Activated naive CD4-positive, alpha-beta T cell treated with Interleukin-2 at 50 U/mL for 16 hours (primary cell): Measurements from ENCODE around the gene ATL1.
A peak's percentile ranks its signal among the peaks of the same experiment; 100 is the strongest.

ENCODE experiments used
- DNase-seq: peaks from one replicate; pipeline ENCODE4 v3.0.0-alpha.2; 2020

The ATL1 gene

GRCh38 chr14:50559990-50560930 lies at the start of gene ATL1:
ATL1 (plus strand) TSS chr14:50560145; CDS start chr14:50560266, 121 bp downstream.
- DNase-seq, result peak; percentile 41

- no peak for DNase-seq
Observed at GRCh38 chr14:50510157-50510556, 49.8 kb upstream of the ATL1 start.

GRCh38 chr14:50512463-50512862 lies 47.5 kb upstream of the ATL1 start:
- DNase-seq, result no peak

- no peak for DNase-seq
Observed at GRCh38 chr14:50516091-50516490, 43.9 kb upstream of the ATL1 start.

- DNase-seq, result peak; percentile 77
Observed at GRCh38 chr14:50520947-50521815, 38.8 kb upstream of the ATL1 start.

GRCh38 chr14:50521912-50522341 lies 38.0 kb upstream of the ATL1 start:
- DNase-seq, result no peak

- no peak for DNase-seq
Observed at GRCh38 chr14:50523271-50524041, 36.5 kb upstream of the ATL1 start.

GRCh38 chr14:50524060-50524459 lies 35.9 kb upstream of the ATL1 start:
- DNase-seq, result no peak

GRCh38 chr14:50524731-50525515 lies 35.0 kb upstream of the ATL1 start:
- no peak for DNase-seq

- DNase-seq, result no peak
Observed at GRCh38 chr14:50528000-50528399, 31.9 kb upstream of the ATL1 start.

- no peak for DNase-seq
Observed at GRCh38 chr14:50529288-50530179, 30.4 kb upstream of the ATL1 start.

- no peak for DNase-seq
Observed at GRCh38 chr14:50530358-50530757, 29.6 kb upstream of the ATL1 start.

GRCh38 chr14:50530794-50531365 lies 29.1 kb upstream of the ATL1 start:
- DNase-seq, result no peak

GRCh38 chr14:50531595-50532501 lies 28.1 kb upstream of the ATL1 start:
- DNase-seq, result peak; percentile 28

GRCh38 chr14:50532502-50533240 lies 27.3 kb upstream of the ATL1 start, which contains the start of gene MAP4K5:
MAP4K5 (minus strand) TSS chr14:50532569; CDS start chr14:50532049, 520 bp downstream.
- DNase-seq, result peak; percentile 90

- no peak for DNase-seq
Observed at GRCh38 chr14:50533241-50533705, 26.7 kb upstream of the ATL1 start.

GRCh38 chr14:50533806-50534205 lies 26.1 kb upstream of the ATL1 start:
- DNase-seq, result no peak

- DNase-seq, result no peak
Observed at GRCh38 chr14:50534416-50534815, 25.5 kb upstream of the ATL1 start.
